HG03342 (cell line): ENCODE results near the gene SLC31A2.
"Not testable (repeated sequence)": the region's sequence is repeated elsewhere in the genome, so short reads cannot be mapped to it uniquely, and the experiment has no call there.

Experiments used
- ATAC-seq: cut with Tn5 transposase; IDR thresholded peaks from one replicate; pipeline ENCODE4 v1.9.1; 2021; ENCODE audit warnings: mild to moderate bottlenecking, moderate library complexity; ENCODE audit not compliant: unreplicated experiment

The SLC31A2 gene

GRCh38 chr9:113149561-113149960, 1.2 kb upstream of the SLC31A2 start:
- ATAC-seq, result not testable (repeated sequence)

GRCh38 chr9:113151696-113152630, 1.2 kb downstream of the SLC31A2 start:
- ATAC-seq, result no peak

- ATAC-seq, result no peak
Observed at GRCh38 chr9:113152699-113153098, 1.9 kb downstream of the SLC31A2 start.

GRCh38 chr9:113153599-113153998, 2.8 kb downstream of the SLC31A2 start:
- no peak for ATAC-seq

GRCh38 chr9:113154471-113154870, 3.7 kb downstream of the SLC31A2 start:
- ATAC-seq, result no peak

- ATAC-seq, result no peak
Observed at GRCh38 chr9:113154946-113155345, 4.1 kb downstream of the SLC31A2 start.

- ATAC-seq, result no peak
Observed at GRCh38 chr9:113155911-113156588, 5.2 kb downstream of the SLC31A2 start.

GRCh38 chr9:113156880-113157279, 6.1 kb downstream of the SLC31A2 start:
- no peak for ATAC-seq

- no peak for ATAC-seq
Observed at GRCh38 chr9:113158446-113158845, 7.6 kb downstream of the SLC31A2 start.

- ATAC-seq, result no peak
Observed at GRCh38 chr9:113160571-113160970, 9.8 kb downstream of the SLC31A2 start.

GRCh38 chr9:113163001-113163400, 12.2 kb downstream of the SLC31A2 start:
- ATAC-seq, result no peak

- no peak for ATAC-seq
Observed at GRCh38 chr9:113164536-113165300, 13.9 kb downstream of the SLC31A2 start.

GRCh38 chr9:113166039-113166438, 15.2 kb downstream of the SLC31A2 start:
- no peak for ATAC-seq

GRCh38 chr9:113168809-113169208, 18.0 kb downstream of the SLC31A2 start:
- no peak for ATAC-seq

GRCh38 chr9:113173341-113173740, 22.5 kb downstream of the SLC31A2 start:
- no peak for ATAC-seq

- ATAC-seq, result no peak
Observed at GRCh38 chr9:113176803-113177202, 26.0 kb downstream of the SLC31A2 start.

- no peak for ATAC-seq
Observed at GRCh38 chr9:113177251-113177650, 26.4 kb downstream of the SLC31A2 start.

- no peak for ATAC-seq
Observed at GRCh38 chr9:113178087-113178486, 27.3 kb downstream of the SLC31A2 start.

GRCh38 chr9:113179839-113180238, 29.0 kb downstream of the SLC31A2 start:
- no peak for ATAC-seq

GRCh38 chr9:113181165-113181564, 30.4 kb downstream of the SLC31A2 start:
- no peak for ATAC-seq

- no peak for ATAC-seq
Observed at GRCh38 chr9:113183956-113184488, 33.2 kb downstream of the SLC31A2 start.
